A673 (cell line): ENCODE data around the gene MOB3A.

Experiments
- CTCF ChIP-seq: fragments of 300-800, 200-600 bp; sonication (generic); conservative IDR thresholded peaks from 2 replicates; pipeline ENCODE4 v1.5.1; 2017; ENCODE audit warnings: low read depth, mild to moderate bottlenecking, antibody characterized with exemption, low read length, moderate library complexity, mixed read lengths
- EZH2 ChIP-seq: fragments of 200-600 bp; sonication (generic); IDR thresholded peaks from 2 replicates; pipeline ENCODE4 v1.6.1; 2017; ENCODE audit warnings: borderline replicate concordance, low read depth, mild to moderate bottlenecking, mixed read lengths, antibody characterized with exemption, low read length; ENCODE audit not compliant: poor library complexity, severe bottlenecking

GRCh38 chr19:2035590-2035991, 60.5 kb downstream of the MOB3A start:
- TF ChIP-seq CTCF (no peak), EZH2 (no peak)
